Limb (tissue), 2 donors: ENCODE results near the gene MXD3.
A peak's percentile ranks its signal among the peaks of the same experiment; 100 is the strongest.
"Not testable (repeated sequence)": the region's sequence is repeated elsewhere in the genome, so short reads cannot be mapped to it uniquely, and the experiment has no call there.

Source experiments
- DNase-seq, 2 donors: peaks; one replicate each; pipeline ENCODE4 v3.0.0-alpha.2; 2016; ENCODE audit errors: extremely low spot score in 2 of 2

The MXD3 gene

GRCh38 chr5:177320879-177321278 is 9.2 kb upstream of the MXD3 start:
- DNase-seq = no peak

GRCh38 chr5:177319913-177320588 is 8.4 kb upstream of the MXD3 start:
- DNase-seq = no peak

DNA sequence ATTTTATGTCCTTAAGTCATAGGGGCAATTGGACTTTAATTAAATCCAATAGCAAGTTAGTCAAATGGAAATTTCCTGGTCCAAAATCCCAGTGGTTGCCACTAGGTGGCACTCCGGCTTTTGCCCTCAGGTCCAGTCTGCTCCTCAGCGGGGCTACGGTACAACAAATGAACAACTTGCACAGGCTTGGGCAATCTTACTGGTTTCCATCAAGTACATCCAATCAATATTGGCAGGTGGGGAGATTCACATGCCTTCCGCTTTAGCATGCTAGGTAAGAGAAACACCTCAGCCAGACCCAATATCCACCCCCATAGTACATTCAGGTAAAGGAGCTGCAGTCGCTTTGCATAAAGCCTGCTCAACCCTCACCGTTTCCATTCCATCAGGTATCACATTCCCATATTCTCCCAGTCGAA is 6.3 kb upstream of the MXD3 start:
- peak; percentile 54 to 67 for DNase-seq

GRCh38 chr5:177316005-177316404 is 4.3 kb upstream of the MXD3 start:
- no peak for DNase-seq

DNA sequence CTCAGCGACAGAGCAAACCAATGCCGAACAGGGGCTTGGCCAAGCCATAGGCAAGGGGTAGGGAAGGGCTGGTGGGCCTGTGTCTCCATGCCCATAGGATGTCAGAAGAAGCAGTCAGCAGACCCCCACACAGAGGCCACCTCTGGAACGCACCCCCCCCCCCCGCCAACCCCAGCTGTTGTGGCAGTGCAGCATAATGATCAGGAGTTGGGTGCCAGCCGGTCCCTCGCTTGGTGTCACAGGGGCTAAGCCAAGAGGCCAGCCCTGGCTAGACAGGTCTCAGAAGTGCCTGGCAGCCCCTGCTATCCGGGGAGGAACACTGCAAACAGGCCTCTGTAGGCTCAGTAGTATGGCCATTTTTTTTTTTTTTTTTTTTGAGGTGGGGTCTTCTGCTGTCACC is 3.7 kb upstream of the MXD3 start:
- no peak for DNase-seq

DNA sequence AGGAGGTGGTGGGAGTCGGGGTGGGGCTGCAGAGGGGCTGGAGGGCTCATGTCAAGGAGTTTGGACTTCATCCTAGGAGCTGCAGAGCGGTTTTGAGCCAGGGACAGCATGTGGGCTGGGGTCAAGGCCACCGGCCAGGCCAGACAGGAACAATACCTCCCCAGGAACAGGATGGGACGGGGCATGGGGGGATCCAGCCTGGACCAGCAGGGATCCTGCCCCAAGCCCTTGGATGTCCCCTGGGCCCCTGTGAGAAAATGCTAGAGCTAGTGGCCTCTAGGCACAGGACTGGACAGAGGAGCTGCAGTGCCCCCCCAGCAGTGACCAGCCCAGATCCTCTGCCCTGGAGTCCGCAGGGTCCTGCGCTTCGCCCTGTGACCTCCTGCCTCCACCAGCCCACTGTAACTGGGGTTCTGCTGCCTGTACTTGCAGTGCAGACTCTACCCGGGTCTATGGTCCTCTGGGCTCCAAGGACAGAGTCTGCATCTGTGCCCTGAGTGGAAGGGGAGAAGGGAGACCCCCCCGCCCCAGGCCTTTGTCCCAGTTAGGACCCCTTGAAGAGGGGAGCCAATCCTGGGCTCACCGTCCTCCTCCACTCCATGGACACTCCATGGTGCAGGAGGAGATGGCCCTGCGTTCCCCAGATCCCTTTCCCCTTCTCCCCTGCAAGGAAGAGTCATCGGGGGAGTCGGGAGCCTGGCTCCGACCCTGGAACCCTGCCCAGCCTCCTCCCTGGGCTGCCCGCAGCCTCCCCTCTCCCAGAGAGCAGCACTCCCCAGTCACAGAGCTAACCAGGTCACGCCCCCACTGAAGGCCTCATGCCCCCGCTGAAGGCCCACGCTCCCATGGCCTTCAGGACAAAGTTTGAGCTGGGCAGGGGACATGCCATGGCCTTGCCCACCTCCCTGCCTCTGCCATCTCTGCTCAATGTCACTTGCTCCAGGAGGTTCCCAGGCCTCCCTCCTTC is 3.0 kb upstream of the MXD3 start:
- no peak for DNase-seq

- no peak for DNase-seq
Observed at GRCh38 chr5:177313561-177314259, 2.0 kb upstream of the MXD3 start.

DNA sequence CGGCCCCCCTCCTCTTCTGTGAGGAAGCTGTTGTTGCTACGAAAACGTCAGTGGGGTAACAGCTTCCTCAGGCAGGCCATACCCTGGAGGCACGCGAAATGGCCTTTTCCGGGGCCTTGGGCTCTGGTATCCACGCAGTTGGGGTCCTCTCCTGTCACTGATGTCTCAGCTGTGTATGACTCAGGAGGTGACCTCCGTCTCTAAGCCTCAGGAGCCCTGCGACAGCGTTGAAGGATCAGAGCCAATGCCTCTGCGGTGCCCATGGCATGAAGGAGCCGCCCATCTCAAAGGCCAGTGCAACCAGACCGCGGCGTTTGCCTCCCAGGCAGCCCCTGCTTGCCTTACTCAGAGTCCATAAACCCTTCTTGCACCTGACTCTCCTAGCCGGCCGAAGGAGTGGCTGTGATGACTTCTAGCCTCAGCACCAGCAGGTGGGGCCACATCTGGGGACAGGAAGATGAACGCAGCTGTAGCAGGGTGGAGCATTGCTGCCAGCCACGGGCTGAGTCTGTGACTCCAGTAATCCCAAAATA is 1.0 kb upstream of the MXD3 start:
- no peak for DNase-seq

DNA sequence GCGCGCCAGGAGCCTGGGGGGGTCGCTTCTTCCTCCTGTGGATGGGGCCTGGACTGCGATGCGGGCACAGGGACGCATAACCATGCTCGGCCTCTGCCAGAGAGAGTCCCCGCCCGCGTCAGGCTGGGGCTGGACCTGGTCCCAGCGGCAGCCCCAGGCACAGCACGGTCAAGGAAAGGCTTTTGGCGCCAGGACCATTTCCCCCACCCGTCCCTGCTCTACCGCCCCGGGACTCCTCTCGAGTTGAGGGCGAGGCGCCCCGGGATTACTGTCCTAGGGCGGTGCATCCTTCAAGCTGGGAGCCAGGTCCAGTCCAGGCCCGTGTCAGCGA is 341 bp downstream of the MXD3 start:
- no peak for DNase-seq

- DNase-seq = no peak
Observed at GRCh38 chr5:177310757-177311391, 824 bp downstream of the MXD3 start.

DNA sequence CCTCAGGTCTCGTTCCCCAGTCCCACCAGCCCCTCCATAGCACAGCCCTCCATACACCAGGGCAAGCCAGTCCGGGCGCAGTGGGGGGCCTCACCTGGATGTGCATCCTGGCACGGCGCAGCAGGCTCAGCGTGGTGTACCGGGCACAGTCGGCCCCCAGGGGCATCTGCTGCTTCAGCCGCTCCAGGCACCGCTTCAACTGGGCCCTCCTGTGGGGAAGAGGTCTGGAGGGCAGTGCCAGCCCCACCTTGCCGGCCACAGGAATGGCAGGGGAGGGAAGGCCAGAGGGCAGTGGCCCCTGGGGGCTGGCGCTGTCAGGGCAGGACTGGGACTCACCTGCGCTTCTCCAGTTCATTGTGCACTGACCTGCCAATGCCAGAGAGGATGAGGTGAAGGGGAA is 1.4 kb downstream of the MXD3 start:
- no peak for DNase-seq

- peak in 1 of 2 donors; percentile 70 for DNase-seq
Observed at GRCh38 chr5:177309351-177310191, 2.1 kb downstream of the MXD3 start.

DNA sequence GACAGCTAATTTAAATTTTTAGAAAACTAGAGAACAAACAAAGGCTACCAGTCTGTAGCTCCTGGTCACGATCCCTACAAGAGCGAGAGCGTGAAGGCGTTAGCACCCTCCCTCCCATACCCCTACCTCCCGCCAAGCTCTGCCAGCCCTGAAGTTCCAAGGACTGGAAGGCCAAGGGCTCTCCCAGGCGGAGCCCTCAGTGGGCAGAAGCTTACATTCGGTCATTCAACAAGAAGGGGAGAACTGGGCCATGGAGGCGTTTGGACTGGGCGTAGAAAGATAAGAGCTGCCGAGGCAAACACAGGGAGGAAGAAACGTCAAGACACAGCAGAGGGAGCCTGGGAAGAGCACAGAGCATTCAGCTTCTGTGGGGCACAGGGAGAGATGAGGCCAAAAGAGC is 3.0 kb downstream of the MXD3 start:
- no peak for DNase-seq

- no peak for DNase-seq
Observed at GRCh38 chr5:177307544-177308363, 3.9 kb downstream of the MXD3 start.

DNA sequence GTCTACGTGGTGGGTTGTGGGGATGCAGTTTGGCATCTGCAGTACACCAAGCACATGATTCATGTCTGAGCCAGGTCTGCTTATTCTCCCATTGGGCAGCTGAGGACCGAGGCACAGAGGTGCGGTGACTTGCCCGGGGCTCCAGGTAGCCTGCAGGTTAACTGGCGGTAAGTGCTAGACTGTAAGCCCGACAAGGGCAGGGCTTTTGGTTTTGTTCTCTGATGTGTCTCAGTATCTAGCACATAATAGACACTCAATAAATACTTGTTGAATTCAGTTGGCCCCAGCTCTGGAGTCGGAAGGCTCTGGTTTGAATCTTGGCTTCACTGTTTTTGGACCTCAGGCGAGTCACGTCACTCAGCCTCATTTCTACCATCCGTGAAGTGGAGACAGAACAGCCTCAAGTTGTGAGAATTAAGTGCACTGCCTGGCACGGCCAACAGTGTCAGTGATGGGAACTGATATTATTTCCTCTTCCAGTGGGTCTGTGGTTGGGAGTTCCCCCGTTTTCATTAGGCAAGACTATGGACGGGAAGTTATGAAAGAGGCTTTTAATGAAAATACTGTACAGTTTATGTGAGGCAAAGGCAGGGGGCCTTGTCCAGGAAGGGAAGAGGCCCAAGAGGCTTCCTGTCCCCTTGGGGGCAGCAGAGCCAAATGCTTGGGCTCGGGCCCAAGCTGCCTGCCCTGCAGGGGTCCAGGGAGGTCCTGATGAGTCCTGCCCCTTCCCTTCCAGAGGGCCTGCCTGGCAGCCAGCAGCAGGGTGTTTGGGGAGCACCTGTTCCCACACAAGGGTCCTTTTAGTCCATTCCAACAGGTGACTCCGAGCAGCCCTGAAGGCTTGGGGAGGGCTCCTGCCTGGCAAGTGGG is 4.8 kb downstream of the MXD3 start:
- no peak for DNase-seq

DNA sequence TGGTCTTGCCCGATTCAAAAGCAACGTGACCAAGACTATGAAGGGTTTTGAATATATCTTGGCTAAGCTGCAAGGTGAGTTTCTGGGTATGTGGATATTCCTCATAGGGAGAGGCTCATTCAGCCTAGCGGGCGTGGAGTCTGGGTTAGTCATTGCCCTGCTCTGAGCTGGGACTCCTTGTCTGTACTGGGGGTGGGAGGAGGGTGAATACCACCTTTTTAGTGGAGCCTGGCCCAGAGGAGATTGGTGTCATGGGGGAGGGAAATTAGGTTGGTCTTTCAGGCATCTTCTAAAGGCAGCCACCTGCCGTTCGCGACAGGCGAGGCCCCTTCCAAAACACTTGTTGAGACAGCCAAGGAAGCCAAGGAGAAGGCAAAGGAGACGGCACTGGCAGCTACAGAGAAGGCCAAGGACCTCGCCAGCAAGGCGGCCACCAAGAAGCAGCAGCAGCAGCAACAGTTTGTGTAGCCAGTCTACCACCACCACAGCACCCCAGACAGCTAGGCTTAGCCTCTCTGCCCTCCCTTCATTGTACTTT is 5.5 kb downstream of the MXD3 start:
- not testable (repeated sequence) for DNase-seq

GRCh38 chr5:177304392-177305119 is 7.1 kb downstream of the MXD3 start:
- no peak for DNase-seq

DNA sequence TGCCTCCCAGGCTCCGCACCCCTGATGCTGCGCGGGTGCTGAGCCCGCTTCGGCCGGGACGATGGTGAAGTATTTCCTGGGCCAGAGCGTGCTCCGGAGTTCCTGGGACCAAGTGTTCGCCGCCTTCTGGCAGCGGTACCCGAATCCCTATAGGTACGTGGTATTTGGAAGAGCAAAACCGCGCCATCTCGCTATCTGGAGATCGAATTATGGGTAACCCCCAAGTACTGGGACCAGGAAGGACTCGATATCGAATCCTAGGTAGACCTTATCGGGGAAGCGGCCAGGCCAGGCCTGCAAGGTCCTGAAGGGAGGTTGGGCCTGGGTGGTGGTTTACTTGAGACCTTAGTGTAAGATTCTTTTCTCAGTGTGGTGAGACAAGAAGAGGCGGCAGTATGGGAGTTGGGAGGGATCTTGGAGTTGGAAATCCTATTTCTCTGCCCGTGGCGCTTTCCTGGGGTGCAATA is 7.7 kb downstream of the MXD3 start:
- DNase-seq = no peak
